Erythroblast (primary cell): ENCODE measurements around the gene KPNA6.
"Not testable (repeated sequence)": the region's sequence is repeated elsewhere in the genome, so short reads cannot be mapped to it uniquely, and the experiment has no call there.

Source experiments
- GATA1 ChIP-seq: IDR thresholded peaks from 2 replicates; pipeline ENCODE4 v1.6.1; 2011; ENCODE audit warnings: low read depth, mild to moderate bottlenecking, control low read depth, low read length, moderate library complexity
- POLR2A ChIP-seq: IDR thresholded peaks from 2 replicates; pipeline ENCODE4 v1.6.1; 2011; ENCODE audit warnings: mild to moderate bottlenecking, low read length

DNA sequence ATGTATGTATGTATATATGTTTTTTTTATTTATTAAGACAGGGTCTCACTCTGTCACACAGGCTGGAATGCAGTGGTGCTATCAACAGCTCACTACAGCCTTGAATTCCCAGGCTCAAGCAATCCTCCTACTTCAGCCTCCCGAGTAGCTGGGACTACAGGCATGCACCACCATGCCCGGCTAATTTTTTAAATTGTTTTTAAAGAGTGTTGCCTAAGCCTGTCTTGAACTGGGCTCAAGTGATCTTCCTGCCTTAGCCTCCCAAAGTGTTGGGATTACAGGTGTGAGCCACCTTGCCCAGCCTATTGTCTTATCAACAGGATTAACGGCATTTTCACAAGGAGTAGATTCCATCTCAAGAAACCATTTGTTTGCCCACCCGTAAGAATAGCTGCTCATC is 5.6 kb downstream of the KPNA6 start:
- TF ChIP-seq POLR2A, GATA1: not testable (repeated sequence)
